ENCODE data around the gene DCC. TPM values are rescaled to one million over a fixed set of nuclear protein-coding genes. Genes with fewer than 3 reads are reported as not detected.

DCC gene
- total RNA-seq, 2 donors from 2014 or later: 0.10 to 0.48 TPM

DNA sequence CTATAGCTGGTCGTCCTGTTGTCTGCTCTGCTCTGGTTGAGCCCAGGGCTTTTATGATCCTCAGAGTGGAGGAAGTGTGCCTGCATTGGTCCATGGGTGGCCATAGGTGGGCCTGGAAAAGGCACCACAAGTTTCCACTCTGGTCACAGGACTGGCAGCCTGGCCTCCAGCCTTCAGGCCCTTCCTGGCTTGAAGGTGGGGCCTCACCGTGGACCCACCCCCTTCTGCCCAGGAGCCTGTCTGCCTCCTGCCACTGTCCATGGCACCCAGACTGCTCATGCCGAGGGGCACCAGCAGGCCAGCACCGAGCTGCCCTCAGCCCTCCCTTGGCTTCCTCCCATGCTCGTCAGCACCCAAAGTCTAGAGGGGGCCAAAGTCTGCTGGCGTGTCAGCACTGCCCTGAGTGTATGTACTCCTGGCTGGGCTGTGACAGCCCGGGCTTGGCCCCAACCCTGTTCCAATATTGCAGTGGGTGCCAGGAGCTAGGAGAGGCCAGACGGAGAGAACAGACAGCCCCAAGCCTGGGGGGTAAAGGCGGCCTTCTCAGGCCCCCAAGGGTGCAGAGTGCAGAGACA is 529.4 kb downstream of the DCC start:
- intact Hi-C loops (cut with DNase I): no loop called here

DNA sequence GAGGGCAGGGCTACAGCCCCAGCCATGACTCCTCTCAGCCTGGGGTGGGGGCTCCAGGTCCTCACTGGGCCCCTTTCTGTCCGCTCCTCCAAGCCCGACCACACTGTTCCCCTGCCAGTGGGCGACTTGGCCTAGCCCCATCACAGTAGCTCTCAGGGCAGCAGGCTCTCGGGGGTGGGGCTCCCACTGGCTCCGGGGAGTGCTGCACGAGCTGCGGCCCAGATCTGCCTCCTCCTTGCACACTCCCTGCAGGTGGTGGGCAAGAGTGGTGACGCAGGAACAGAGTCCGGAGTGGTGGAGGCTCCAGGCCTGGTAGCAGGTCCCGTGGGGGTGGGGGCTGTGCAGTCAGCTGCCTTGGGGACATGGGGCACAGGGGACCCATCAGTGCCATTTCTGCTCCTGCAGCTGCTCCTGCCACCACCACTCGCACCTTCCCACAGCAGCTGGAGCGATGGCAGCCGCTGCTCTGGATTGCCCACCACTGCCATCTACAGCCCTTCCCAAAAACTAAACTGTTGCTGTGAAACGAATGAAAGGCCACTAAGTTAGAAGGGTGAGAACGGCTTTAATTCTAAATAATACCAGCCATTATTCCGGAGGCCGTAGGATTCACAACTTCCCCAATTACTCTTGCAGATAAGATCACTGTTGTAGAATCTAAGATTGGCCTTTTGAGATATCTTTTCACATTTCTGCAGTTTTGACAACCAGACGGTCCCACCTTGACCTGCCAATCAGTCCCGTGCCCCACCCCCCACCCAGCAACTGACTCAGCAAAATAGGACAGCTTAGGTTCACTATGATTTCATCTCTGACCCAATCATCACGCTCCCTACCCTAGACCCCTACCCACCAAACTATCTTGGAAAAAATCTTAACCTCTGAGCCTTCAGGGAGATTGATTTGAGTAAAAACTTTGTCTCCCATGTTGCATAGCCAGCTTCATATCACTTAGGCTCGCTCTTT is 530.2 kb downstream of the DCC start:
- Histone ChIP-seq H3K36me3 (no peaks in the 10 kb centered on the region), H3K9ac (ENCODE audit: low read depth in 2 of 2, low read length in 2 of 2) (no peak overlapping the region), H3K4me1 (no peaks in the 10 kb centered on the region), H3K4me3 (no peak overlapping the region), H3K27me3 (no peaks in the 10 kb centered on the region), H3K27ac (no peak overlapping the region), H3K9me3 (no peaks in the 10 kb centered on the region)
- intact Hi-C loops (cut with DNase I): no loop called here
- TF ChIP-seq, protein P1, sequence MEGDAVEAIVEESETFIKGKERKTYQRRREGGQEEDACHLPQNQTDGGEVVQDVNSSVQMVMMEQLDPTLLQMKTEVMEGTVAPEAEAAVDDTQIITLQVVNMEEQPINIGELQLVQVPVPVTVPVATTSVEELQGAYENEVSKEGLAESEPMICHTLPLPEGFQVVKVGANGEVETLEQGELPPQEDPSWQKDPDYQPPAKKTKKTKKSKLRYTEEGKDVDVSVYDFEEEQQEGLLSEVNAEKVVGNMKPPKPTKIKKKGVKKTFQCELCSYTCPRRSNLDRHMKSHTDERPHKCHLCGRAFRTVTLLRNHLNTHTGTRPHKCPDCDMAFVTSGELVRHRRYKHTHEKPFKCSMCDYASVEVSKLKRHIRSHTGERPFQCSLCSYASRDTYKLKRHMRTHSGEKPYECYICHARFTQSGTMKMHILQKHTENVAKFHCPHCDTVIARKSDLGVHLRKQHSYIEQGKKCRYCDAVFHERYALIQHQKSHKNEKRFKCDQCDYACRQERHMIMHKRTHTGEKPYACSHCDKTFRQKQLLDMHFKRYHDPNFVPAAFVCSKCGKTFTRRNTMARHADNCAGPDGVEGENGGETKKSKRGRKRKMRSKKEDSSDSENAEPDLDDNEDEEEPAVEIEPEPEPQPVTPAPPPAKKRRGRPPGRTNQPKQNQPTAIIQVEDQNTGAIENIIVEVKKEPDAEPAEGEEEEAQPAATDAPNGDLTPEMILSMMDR (IDR thresholded peaks at IDR 0.05): no peak
- no peak for DNase-seq

More for the DNA sequence above, 529.4 kb downstream of the DCC start:
- no peaks in the 10 kb centered on the region for H3K9me3 ChIP-seq
- no peaks in the 10 kb centered on the region for H3K4me1 ChIP-seq
- H3K4me3 ChIP-seq: no peak overlapping the region
- no peak overlapping the region for H3K9ac ChIP-seq (ENCODE audit: low read depth in 2 of 2, low read length in 2 of 2)
- H3K36me3 ChIP-seq: no peaks in the 10 kb centered on the region
- H3K27ac ChIP-seq: no peak overlapping the region
- no peak for DNase-seq
- TF ChIP-seq, protein P1 (IDR thresholded peaks at IDR 0.05): no peak
- H3K27me3 ChIP-seq: no peaks in the 10 kb centered on the region

DNA sequence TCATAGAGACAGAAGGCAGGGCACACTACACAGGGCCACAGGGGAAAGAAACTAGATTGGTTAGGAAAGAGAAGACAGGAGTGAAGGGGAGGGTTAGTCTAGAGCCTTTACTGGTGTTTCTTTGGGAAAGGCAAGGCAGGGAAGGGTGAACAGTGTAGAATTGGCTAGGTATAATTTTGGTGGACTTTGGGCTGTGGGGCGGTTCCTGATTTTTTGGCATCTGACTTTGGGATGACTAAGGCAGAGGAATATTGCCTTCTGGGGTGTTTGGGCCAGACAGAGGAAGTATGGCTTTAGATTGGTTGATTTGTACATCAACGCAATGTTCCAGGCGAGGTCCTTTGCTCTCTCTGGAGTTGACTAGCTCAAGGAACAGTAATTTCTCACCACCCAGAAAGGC is 534.8 kb downstream of the DCC start:
- H3K9ac ChIP-seq (ENCODE audit: low read depth in 2 of 2, low read length in 2 of 2): no peak overlapping the region
- TF ChIP-seq, protein P1 (IDR thresholded peaks at IDR 0.05): no peak
- H3K27ac ChIP-seq: no peak overlapping the region
- no peaks in the 10 kb centered on the region for H3K9me3 ChIP-seq
- no peak for DNase-seq
- intact Hi-C loops (cut with DNase I): no loop called here
- H3K4me3 ChIP-seq: no peak overlapping the region
- no peaks in the 10 kb centered on the region for H3K27me3 ChIP-seq
- no peaks in the 10 kb centered on the region for H3K36me3 ChIP-seq
- no peaks in the 10 kb centered on the region for H3K4me1 ChIP-seq

DNA sequence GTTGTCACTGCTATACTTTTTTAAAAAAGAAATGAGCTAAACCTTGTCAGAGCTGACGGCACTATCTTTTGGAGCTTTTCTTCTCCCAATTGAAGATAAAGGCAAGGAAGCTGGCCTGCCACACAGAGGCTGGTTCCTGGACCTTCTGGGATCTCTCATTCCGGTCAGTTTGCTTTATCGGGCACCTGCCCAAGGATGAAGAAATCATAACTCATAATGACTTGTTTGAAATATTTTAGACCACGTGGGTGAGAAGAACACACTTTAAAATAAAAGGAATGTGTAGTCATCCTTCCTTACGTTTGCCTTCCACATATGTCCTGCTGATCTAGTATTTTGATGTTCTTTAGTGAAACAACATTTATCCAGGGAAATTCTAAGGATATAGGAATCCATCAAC is 535.7 kb downstream of the DCC start:
- H3K4me1 ChIP-seq: no peaks in the 10 kb centered on the region
- no peak overlapping the region for H3K9ac ChIP-seq (ENCODE audit: low read depth in 2 of 2, low read length in 2 of 2)
- no peak overlapping the region for H3K27ac ChIP-seq
- intact Hi-C loops (cut with DNase I): no loop called here
- no peak for DNase-seq
- TF ChIP-seq, protein P1 (IDR thresholded peaks at IDR 0.05): no peak
- no peaks in the 10 kb centered on the region for H3K9me3 ChIP-seq
- no peaks in the 10 kb centered on the region for H3K36me3 ChIP-seq
- H3K4me3 ChIP-seq: no peak overlapping the region
- no peaks in the 10 kb centered on the region for H3K27me3 ChIP-seq

DNA sequence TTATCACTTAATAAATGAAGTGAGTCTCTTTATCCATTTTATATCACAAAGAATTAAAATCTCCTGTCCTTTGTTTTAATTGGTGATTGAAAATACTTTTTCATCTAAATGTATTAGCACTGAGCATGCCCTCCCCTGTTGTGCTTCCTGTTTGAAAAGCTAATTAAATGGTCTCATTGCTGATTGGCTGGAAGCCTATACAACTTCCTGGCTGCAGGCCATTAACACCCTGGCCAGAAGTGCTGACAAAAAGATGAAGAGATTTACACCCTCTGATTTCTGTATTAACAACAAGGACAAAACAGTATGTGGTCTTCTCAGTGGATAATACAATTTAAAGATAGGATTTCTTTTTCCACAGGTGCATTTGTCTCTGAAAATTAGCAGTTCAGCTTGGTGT is 548.0 kb downstream of the DCC start:
- no peaks in the 10 kb centered on the region for H3K27me3 ChIP-seq
- no peak overlapping the region for H3K27ac ChIP-seq
- intact Hi-C loops (cut with DNase I): no loop called here
- H3K4me1 ChIP-seq: no peaks in the 10 kb centered on the region
- H3K9me3 ChIP-seq: no peaks in the 10 kb centered on the region
- no peak overlapping the region for H3K4me3 ChIP-seq
- TF ChIP-seq, protein P1 (IDR thresholded peaks at IDR 0.05): no peak
- DNase-seq: no peak
- H3K36me3 ChIP-seq: no peaks in the 10 kb centered on the region
- H3K9ac ChIP-seq (ENCODE audit: low read depth in 2 of 2, low read length in 2 of 2): no peak overlapping the region

All from colonic mucosa (tissue), 4 donors.